GM21515 (cell line): ENCODE data around the gene UNC93B1.

ENCODE experiments used
- ATAC-seq: cut with Tn5 transposase; IDR thresholded peaks from one replicate; pipeline ENCODE4 v1.9.1; 2021; ENCODE audit not compliant: unreplicated experiment

Gene UNC93B1

GRCh38 chr11:68040101-68040956 lies 36.4 kb upstream of the UNC93B1 start:
- ATAC-seq, result peak; percentile 46

DNA sequence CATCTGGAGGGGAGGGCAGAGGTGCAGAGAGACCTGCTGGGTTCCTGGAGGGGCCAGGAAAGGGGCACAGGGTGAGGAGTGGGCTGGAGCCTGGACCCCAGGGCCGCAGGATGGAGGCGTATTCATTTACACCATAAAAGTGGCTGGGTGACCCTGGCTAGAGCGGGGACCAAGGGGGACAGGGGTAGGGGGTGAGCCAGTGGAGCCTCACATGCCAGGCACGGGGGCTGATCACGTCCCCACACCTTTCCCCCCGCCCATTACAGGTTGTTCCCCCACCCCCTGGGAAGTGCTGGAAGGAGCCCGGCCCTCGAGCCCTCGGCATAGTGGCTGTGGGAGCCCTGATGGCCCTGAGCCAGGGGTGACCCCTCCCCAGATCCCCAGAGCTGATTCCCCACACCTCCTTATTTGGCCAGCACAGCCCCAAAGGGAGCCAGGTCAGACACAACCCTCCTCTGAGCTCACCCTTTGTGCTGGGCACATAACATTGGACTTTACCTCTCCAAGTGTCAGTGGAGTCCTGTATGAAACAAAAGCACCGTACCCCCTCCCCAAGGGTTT lies 35.7 kb upstream of the UNC93B1 start:
- ATAC-seq, result no peak

- peak; percentile 39 for ATAC-seq
Measured at GRCh38 chr11:68038718-68039525, 35.0 kb upstream of the UNC93B1 start, which contains the start of gene TCIRG1. Gene TCIRG1 (plus strand): TSS chr11:68039025. CDS start chr11:68041272, 2,247 bp downstream.

DNA sequence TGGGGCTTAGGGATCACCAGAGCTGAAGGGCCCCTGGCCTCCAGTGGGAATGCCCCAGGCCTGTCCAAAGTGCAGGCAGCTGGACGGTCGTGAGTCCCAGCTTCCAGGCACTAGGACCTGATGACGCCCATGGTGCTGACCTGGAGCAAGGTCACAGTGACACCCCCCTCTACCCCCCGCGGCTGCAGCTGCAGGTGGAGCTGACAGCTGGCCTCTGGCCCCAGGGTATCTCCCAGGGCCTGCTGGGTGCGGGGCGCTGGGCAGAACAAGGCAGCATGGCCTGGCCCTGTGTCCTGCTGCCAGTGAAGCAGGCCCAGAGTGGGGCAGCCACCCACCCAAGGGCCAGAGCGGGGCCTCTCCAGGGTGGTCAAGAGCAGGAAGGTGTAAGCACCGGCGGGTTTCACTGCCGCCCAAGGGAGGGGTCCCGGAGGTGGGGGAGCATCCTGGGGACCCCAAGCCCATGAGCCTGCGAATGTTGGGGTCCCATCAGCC lies 34.4 kb upstream of the UNC93B1 start:
- no peak for ATAC-seq

DNA sequence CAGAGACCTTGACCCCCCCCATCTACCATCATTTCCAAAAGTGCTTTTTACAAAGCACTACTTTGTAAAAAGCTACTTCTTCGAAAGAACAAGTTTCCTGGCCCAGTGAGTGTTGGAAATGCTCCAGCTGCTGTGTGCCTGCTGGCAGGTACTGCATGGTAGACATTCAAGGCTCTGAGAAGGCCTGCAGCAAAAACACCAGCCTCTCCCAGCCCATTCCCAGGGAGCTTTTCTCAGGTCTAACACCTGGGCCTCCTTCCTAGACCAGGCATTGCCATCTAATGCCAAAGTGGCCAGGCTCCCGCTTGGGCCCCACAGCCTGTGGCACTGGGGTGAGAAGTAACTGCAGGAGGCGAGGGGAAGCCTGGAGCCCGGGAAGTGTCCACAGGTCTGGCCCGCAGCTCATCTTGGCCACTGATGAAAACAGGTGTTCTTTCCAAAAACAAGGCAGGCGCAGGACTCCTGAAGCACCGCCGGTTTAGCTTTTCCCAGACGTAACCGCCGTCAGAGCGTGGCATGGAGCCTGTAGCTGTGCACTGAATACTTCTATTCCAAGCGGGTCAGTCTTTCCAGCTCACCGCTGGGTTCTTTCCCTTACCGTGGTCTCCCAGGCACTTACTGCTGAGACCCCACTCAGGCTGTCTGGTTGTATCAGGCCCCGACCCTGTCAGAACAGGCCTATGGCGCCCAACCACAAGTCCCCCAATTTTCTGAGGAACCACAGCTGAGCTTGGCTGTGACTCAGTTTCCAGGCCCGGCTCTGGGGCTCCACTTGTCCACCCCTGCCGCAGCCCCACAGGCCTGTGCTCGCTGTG lies 33.7 kb upstream of the UNC93B1 start:
- ATAC-seq, result no peak

DNA sequence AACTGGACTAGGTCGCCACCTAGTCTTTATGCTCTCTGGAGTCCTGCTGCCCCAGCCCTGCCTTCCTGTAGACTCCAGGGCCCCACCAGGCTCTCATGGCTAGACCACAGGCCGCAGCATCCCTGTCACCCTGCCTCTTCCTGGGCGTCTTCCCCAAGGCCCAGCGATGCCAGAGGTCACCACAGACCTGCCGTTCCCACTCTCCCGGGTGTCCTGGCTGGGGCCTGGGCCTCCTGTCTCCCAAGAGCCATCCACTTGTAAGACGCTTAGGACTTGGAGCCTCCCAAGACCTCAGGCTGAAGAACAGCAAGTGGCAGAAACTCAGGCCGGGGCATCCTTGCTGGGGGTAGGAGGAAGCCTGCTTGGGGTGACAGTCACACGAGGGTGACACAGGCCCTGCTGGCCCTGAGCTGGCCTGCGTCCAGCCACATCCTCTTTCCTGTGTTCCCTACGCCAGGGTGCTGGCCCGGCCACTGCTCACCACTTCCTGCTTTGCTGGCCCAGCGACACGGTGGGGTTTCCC lies 32.9 kb upstream of the UNC93B1 start:
- ATAC-seq, result no peak

DNA sequence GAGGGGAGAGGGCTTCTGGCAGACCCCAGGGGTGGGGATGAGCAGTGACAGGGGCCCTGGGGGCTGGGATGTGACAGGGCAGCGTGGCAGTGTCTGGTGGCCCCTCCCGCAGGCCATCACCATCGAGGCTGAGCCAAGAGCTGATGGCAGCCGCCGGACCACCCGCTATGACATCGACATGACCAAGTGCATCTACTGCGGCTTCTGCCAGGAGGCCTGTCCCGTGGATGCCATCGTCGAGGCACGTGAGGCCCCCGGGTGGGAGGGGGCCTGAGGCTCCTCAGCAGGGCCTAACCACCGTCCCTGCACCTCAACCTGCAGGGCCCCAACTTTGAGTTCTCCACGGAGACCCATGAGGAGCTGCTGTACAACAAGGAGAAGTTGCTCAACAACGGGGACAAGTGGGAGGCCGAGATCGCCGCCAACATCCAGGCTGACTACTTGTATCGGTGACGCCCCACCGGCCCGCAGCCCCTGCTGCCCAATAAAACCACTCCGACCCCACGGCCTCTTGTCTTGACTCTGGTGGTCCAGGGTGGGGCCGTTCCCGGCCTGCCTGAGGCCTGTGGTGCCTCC lies 32.3 kb upstream of the UNC93B1 start:
- ATAC-seq, result no peak

GRCh38 chr11:68035266-68035876 lies 31.5 kb upstream of the UNC93B1 start:
- ATAC-seq, result no peak

GRCh38 chr11:68033708-68034045 lies 29.8 kb upstream of the UNC93B1 start:
- no peak for ATAC-seq

- ATAC-seq, result no peak
Measured at GRCh38 chr11:68032997-68033707, 29.3 kb upstream of the UNC93B1 start.

DNA sequence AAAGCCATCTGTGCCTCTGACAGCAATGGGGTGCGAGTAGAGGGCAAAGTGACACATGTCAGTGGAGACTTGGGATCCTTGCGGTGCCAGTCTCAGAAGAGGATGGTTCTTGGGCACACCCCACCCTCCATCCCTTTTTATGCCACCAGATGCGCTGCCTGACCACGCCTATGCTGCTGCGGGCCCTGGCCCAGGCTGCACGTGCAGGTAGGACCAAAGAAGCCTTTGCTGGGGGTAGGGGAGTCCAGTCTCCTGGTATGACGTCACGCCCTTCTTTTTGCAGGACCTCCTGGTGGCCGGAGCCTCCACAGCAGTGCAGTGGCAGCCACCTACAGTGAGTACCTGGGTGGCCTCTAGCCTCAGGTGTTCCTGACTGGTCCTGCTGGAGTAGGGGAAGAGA lies 28.1 kb upstream of the UNC93B1 start:
- no peak for ATAC-seq

DNA sequence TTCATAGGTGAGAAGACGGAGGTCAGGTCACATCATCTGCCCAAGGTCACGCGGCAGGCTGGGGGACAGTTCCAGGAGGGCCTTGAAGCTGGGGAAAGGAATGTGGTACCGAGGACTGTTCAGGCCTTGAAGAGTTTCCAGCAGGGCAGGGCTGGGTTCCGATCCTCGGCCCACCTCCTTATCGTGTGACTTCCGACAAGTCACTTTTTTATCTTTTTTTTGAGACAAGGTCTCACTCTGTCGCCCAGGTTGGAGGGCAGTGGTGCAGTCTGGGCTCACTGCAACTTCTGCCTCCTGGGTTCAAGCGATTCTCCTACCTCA lies 27.2 kb upstream of the UNC93B1 start:
- ATAC-seq, result no peak

GRCh38 chr11:68030318-68031143 lies 26.6 kb upstream of the UNC93B1 start, which contains the start of gene NDUFS8:
Gene NDUFS8 (plus strand): TSS chr11:68030681. CDS start chr11:68032152, 1,471 bp downstream.
- peak; percentile 91 for ATAC-seq

GRCh38 chr11:68028802-68029545 lies 25.1 kb upstream of the UNC93B1 start:
- ATAC-seq, result no peak

- no peak for ATAC-seq
Measured at GRCh38 chr11:68027667-68028066, 23.8 kb upstream of the UNC93B1 start.

DNA sequence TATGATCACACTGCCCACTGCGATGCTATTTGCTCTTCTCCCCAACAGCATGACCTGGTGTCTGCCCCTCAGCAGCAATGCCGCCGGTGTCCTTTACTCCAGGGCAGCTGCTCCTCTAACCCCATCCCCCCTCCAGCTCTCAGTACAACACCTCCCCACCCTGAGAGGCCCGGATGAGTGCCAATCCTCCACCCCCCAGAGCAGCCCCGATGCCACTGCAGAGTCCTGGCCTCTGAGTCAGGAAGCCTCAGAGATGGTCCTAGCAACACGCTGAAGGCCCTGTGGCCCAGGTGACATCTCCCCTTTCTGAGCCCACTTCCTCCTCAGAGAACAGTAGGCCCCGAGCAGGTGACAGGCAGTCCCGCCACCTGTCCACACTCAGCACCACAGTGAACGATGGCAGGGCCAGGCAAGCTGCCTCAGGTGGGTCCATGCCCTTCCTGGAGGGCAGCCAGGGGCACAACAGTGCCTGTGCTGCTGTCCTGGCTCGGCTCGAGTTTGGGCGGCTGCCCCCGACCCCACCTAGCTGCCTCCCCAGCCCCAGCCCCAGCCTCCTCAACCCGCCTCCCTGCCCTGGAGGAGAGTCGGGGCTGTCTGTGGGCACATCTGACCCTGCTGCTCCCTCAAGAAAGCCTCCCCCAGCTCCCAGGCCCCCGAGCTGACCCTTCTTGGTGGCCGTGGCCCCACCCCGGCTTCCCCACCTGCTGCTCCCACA lies 22.7 kb upstream of the UNC93B1 start:
- no peak for ATAC-seq

DNA sequence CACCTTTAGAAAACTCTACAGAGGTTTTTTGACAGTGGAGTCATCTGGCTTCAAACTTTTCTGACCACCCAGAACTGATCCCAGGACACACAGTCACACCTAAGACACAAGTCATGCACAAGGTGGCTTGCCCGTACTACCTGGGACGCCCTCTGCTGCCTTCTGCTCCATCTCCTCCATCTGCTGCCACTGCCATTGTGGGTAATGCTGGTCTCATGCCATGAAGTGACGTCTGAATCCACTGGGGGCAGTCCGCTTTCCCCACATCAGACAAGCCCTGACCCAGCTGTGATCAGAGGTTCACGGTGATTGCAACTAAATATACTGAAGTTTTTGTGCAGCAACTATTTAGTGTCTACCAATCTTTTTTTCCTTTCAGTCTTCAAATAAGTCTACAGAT lies 21.1 kb upstream of the UNC93B1 start:
- no peak for ATAC-seq
